ENCODE data around the gene ICAM4. TPM values are rescaled to one million over a fixed set of nuclear protein-coding genes. Genes with fewer than 3 reads are reported as not detected.
"Not testable (repeated sequence)": the region's sequence is repeated elsewhere in the genome, so short reads cannot be mapped to it uniquely, and the experiment has no call there.

The ICAM4 gene
- total RNA-seq, 1 experiment from 2014 or later, result not detected

DNA sequence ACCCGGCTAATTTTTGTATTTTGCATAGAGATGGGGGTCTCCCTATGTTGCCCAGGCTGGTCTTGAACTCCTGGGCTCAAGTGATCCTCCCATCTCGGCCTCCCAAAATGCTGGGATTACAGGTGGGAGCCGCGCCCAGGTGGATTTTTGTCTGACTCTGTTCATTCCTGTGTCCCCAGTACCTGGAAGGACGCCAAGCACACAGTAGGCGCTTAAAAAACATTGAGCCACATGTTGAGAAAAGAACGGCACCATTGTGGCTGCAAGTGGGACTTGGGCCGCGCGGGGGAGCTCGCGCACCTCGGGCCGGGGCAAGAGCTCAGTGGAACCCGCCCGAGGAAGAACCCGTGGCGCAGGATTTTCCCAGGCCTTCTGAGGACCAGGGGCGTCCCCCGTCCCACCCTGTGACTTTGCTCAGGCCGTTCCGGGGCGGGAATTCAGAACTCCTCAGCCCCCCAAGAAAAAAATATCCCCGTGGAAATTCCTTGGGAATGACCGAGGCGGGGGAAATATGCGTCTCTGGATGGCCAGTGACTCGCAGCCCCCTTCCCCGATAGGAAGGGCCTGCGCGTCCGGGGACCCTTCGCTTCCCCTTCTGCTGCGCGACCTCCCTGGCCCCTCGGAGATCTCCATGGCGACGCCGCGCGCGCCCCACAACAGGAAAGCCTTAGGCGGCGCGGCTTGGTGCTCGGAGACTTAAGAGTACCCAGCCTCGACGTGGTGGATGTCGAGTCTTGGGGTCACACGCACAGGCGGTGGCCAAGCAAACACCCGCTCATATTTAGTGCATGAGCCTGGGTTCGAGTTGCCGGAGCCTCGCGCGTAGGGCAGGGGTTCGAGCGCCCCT is 17.2 kb upstream of the ICAM4 start:
- DNase-seq (ENCODE audit: low read depth), result peak; percentile 48

DNA sequence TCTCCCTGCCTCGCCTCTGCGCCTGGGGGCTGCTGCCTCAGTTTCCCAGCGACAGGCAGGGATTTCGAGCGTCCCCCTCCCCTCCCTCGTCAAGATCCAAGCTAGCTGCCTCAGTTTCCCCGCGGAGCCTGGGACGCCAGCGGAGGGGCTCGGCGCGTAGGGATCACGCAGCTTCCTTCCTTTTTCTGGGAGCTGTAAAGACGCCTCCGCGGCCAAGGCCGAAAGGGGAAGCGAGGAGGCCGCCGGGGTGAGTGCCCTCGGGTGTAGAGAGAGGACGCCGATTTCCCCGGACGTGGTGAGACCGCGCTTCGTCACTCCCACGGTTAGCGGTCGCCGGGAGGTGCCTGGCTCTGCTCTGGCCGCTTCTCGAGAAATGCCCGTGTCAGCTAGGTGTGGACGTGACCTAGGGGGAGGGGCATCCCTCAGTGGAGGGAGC is 16.6 kb upstream of the ICAM4 start:
- DNase-seq (ENCODE audit: low read depth), result no peak

DNA sequence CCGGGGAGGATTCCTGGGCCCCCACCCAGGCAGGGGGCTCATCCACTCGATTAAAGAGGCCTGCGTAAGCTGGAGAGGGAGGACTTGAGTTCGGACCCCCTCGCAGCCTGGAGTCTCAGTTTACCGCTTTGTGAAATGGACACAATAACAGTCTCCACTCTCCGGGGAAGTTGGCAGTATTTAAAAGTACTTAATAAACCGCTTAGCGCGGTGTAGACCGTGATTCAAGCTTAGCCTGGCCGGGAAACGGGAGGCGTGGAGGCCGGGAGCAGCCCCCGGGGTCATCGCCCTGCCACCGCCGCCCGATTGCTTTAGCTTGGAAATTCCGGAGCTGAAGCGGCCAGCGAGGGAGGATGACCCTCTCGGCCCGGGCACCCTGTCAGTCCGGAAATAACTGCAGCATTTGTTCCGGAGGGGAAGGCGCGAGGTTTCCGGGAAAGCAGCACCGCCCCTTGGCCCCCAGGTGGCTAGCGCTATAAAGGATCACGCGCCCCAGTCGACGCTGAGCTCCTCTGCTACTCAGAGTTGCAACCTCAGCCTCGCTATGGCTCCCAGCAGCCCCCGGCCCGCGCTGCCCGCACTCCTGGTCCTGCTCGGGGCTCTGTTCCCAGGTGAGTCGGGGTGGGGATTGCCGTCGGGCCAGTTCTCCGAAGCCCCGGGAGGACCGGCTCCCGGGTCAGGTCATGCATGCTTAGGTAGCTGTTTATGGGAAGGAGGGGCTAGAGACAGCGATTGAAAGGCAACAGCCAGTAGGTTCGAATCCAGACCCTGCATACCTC is 15.9 kb upstream of the ICAM4 start, which contains the start of gene ICAM1:
Gene ICAM1 (plus strand): TSS at position 505 of the 779 bp plus-strand sequence. CDS start 40 bp downstream, at position 545.
- peak; percentile 17 for DNase-seq (ENCODE audit: low read depth)

DNA sequence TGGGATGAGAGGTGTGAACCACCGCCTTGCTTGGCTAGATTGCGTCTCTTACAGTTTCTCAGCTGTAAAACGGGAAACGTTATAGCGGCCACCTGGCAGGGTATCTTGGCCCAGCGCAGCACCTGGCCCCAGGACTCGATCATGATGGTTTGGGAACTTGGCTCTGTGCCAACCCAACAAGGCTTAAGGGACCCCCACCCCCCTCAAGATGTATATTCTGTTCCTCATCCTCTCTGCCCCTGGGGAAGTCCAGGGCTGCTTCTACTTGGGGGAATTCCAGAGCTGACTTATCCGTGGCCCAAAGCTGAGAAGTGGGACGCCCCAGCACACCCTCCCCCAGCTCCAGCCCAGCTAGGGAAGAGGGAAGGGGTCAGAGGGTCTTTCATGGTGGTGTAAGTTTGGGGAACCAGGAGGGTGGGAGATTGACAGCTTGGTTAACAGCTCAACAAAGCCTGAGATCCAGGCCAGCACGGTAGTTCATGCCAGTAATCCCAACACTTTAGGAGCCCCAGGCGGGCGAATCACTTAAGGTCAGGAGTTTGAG is 15.1 kb upstream of the ICAM4 start:
- DNase-seq (ENCODE audit: low read depth), result no peak

DNA sequence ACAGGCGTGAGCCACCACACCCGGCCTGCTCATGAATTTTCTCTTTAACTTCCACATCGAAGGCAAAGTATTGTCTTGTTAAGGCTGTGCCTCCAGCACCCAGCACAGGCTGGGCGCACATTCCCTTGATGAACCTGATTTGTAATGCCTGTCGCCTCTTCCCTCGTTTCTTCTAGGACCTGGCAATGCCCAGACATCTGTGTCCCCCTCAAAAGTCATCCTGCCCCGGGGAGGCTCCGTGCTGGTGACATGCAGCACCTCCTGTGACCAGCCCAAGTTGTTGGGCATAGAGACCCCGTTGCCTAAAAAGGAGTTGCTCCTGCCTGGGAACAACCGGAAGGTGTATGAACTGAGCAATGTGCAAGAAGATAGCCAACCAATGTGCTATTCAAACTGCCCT is 12.2 kb upstream of the ICAM4 start:
- DNase-seq (ENCODE audit: low read depth), result no peak

DNA sequence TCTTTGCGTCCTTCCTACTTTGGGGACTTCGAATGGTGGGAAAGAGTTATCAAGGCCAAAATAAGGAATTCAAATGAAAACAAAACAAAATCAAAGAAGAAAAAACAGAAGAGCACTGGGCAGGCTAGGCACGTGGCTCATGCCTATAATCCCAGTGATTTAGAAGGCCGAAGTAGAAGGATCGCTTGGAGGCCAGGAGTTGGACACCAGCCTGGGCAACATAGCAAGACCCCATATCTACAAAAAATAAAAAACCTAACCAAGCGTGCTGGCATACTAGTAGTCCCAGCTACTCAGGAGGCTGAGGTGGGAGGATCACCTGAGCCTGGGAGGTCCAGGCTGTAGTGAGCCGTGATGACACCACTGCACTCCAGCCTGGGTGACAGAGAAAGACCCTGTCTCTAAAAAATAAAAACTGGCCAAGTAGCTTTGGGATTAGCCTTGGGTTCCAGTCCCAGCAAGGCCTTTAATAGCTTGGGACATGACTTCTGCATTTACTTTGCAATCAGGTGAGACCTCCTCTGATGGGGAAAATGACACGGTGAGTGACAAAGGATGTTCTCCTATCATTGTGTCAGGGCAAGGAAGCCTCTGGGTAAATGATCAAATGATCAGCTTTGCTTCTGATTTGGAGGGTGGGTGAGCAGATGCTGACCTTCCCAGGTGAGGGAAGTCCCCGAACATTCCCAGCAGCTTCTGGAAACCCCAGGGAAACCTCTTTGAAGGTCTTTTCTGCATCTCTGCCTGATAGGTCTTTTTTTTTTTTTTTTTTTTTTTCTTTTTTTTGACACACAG is 8.8 kb upstream of the ICAM4 start:
- no peak for DNase-seq (ENCODE audit: low read depth)

DNA sequence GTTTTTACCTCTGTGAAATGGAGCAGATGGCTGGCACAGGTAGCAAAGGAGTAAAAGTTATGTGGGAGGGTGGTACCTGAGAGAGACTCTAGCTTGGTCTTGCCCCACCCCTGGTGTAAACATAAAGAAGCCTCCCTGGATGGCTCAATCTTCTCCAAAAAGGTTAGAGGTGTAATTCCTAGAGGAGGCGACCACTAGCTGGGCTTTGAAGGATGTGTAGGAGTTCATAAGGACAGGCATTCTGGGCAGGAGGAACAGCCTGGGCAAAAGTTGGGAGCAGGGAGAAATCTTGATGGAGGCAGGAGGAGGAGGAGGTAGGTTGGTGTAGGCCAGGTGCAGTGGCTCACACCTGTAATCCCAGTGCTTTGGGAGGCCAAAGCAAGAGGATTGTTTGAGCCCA is 7.8 kb upstream of the ICAM4 start:
- DNase-seq (ENCODE audit: low read depth), result no peak

DNA sequence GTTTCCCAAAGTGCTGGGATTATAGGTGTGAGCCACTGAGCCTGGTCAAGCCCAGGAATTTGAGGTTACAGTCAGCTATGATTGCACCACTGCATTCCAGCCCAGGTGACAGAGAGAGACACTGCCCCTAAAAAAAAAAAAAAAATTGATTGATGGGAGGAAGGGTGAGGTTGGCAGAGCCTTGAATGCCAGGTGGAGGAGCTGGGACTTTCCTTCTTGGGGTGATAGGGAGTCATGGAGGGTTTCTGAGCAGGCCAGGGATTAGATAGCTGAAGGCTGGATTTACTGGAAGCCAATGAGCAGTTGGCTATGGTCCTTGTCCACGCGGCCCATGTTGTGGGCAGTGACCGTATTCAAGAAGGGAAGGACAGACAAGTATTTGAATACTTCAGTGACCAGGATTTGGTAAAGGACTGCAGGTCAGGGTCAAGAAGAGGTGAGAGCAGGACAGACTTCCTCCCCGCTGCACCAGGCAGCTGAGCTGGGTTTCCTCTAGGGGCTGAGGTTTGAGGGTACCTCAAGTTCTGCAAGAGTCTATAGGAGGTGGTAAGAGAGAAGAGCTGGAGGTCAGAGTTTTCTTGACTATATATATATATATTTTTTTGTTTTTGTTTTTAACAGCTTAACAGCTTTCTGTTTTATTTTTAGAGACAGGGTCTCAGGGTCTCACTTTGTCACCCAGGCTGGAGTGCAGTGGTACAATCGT is 6.9 kb upstream of the ICAM4 start:
- no peak for DNase-seq (ENCODE audit: low read depth)

DNA sequence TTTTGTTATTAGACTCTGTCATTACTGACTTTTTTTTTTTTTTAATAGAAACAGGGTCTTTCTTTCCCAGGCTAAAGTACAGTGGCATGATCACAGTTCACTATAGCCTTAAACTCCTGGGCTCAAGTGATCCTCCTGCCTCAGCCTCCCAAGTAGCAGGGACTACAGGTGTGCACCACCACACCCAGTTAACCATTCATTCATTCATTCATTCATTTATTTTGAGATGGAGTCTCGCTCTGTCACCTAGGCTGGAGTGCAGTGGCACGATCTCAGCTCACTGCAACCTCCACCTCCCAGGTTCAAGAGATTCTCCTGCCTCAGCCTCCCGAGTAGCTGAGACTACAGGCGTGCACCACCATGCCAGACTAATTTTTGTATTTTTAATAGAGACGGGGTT is 4.7 kb upstream of the ICAM4 start:
- not testable (repeated sequence) for DNase-seq (ENCODE audit: low read depth)

DNA sequence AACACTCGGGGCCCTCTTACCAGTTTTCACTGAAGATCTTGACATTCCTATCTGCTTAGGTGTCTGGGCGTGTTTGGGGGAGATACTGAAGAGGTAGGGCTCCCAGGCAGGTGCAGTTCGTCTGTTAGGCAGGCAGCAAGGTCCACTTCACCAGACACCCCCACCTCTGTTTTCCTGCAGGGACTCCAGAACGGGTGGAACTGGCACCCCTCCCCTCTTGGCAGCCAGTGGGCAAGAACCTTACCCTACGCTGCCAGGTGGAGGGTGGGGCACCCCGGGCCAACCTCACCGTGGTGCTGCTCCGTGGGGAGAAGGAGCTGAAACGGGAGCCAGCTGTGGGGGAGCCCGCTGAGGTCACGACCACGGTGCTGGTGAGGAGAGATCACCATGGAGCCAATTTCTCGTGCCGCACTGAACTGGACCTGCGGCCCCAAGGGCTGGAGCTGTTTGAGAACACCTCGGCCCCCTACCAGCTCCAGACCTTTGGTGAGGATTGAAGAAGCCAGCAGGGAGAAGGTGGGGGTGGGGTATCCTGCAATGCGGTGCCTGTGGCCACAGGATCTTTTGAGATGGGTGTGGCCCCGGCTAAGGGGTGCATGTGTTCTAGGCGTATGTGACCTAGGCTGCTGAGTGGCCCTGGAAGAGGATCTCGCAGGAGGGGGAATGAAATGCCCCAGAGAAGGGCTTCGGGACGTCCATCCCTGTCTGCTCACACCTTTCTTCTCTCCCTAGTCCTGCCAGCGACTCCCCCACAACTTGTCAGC is 3.3 kb upstream of the ICAM4 start:
- DNase-seq (ENCODE audit: low read depth), result no peak

DNA sequence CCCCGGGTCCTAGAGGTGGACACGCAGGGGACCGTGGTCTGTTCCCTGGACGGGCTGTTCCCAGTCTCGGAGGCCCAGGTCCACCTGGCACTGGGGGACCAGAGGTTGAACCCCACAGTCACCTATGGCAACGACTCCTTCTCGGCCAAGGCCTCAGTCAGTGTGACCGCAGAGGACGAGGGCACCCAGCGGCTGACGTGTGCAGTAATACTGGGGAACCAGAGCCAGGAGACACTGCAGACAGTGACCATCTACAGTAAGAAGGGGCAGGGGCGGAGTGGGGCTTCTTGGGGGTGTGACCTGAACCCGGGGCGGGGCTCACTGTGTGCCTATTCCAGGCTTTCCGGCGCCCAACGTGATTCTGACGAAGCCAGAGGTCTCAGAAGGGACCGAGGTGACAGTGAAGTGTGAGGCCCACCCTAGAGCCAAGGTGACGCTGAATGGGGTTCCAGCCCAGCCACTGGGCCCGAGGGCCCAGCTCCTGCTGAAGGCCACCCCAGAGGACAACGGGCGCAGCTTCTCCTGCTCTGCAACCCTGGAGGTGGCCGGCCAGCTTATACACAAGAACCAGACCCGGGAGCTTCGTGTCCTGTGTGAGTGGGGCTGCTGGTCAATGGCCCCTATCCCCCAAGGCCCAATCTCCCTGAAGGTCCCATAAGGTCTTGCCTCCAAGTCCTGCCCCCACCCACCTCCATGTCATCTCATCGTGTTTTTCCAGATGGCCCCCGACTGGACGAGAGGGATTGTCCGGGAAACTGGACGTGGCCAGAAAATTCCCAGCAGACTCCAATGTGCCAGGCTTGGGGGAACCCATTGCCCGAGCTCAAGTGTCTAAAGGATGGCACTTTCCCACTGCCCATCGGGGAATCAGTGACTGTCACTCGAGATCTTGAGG is 2.4 kb upstream of the ICAM4 start:
- no peak for DNase-seq (ENCODE audit: low read depth)

DNA sequence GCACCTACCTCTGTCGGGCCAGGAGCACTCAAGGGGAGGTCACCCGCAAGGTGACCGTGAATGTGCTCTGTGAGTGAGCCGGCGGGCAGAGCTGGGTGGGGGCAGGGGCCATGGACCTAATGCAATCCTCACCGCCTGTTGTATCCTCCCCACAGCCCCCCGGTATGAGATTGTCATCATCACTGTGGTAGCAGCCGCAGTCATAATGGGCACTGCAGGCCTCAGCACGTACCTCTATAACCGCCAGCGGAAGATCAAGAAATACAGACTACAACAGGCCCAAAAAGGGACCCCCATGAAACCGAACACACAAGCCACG is 1.8 kb upstream of the ICAM4 start:
- no peak for DNase-seq (ENCODE audit: low read depth)

DNA sequence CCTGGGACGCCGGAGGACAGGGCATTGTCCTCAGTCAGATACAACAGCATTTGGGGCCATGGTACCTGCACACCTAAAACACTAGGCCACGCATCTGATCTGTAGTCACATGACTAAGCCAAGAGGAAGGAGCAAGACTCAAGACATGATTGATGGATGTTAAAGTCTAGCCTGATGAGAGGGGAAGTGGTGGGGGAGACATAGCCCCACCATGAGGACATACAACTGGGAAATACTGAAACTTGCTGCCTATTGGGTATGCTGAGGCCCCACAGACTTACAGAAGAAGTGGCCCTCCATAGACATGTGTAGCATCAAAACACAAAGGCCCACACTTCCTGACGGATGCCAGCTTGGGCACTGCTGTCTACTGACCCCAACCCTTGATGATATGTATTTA is 1.4 kb upstream of the ICAM4 start:
- DNase-seq (ENCODE audit: low read depth), result no peak

DNA sequence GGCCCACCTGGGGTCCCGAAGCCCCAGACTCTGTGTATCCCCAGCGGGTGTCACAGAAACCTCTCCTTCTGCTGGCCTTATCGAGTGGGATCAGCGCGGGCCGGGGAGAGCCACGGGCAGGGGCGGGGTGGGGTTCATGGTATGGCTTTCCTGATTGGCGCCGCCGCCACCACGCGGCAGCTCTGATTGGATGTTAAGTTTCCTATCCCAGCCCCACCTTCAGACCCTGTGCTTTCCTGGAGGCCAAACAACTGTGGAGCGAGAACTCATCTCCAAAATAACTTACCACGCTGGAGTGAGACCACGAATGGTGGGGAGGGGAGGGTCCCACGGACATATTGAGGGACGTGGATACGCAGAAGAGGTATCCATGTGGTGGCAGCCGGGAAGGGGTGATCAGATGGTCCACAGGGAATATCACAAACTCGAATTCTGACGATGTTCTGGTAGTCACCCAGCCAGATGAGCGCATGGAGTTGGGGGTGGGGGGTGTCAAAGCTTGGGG is 2.0 kb downstream of the ICAM4 start:
- DNase-seq (ENCODE audit: low read depth), result no peak

DNA sequence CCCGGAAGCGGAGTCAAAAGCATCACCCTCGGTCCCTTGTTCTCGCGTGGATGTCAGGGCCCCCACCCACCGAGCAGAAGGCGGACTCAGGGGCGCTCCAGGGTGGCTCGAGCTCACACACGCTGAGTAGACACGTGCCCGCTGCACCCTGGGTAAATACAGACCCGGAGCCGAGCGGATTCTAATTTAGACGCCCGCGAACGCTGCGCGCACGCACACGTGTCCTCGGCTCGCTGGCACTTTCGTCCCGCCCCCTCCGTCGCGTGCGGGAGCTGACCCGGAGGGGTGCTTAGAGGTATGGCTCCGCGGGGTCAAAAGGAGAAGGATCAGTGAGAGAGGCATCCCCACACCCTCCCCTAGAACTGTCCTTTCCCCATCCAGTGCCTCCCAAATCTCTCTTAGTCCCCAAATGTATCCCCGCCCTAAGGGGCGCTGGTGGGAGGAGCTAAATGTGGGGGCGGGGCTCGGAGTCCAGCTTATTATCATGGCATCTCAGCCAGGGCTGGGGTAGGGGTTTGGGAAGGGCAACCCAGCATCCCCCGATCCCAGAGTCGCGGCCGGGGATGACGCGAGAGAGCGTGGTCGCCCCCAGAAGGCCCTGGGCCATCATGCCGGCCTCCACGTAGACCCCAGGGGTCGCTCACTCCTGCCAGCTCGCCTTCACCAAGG is 2.5 kb downstream of the ICAM4 start:
- no peak for DNase-seq (ENCODE audit: low read depth)

DNA sequence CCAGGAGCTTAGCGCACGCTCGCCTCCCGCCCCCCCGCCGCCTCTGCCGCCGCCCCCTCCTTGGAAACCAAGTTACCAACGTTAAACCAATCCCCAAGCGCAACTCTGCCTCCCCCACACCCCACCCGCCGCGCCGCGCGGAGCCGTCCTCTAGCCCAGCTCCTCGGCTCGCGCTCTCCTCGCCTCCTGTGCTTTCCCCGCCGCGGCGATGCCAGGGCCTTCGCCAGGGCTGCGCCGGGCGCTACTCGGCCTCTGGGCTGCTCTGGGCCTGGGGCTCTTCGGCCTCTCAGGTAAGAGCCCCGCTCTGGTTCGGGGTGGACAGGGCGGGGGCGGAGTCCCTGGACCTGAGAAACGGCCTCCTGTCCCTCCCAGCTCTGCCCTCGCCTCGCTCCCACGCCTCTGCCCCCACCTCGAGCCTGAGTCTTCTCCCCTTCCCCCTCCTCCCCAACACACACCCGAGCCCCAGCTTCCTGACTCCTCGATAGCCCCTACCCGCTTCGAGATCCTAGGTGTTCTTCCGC is 3.1 kb downstream of the ICAM4 start, which contains the start of gene ICAM5:
Gene ICAM5 (plus strand): TSS at position 117 of the 521 bp plus-strand sequence. CDS start 92 bp downstream, at position 209.
- no peak for DNase-seq (ENCODE audit: low read depth)

DNA sequence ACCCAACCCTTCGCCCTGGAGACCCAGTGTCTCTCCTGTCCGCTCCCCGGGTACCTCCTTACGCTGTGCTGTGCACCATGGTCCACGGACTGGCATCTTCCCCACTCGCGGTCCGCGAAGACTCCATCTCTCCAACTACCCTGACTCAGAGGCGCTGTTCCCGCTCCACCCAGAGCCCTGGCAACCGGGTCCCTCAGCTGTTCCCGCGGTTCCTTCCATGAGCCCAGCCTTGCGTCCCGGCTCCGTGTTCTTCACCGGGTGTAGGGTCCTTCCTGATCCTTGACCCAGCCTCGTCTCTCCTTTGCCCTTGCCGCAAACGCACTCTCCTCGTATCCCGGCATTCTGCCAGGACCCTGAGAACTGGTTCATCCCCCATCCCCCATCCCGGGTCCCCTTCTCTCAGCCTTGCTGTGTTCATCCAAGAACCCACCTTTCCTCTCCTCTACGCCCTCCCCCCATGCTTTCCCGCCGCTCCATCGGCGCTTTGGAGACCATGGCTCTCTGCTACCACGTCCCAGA is 3.7 kb downstream of the ICAM4 start:
- DNase-seq (ENCODE audit: low read depth), result peak; percentile 20

Measured in LHCN-M2 (cell line).